K562 (cell line): Measurements from ENCODE around the gene TM7SF3. TPM values are rescaled to one million over a fixed set of nuclear protein-coding genes. Genes with fewer than 3 reads are reported as not detected.

ENCODE experiments used
- FIP1L1 ChIP-seq: fragments of 200-400 bp; formaldehyde crosslinking; IDR thresholded peaks from 2 replicates; pipeline ENCODE4 v1.6.1; 2018; ENCODE audit warnings: mild to moderate bottlenecking, low read depth, low read length; ENCODE audit not compliant: poor library complexity, severe bottlenecking
- HEY1 ChIP-seq: fragments of 250-450 bp; sonication (Bioruptor Pico); IDR thresholded peaks from 2 replicates; pipeline ENCODE4 v1.5.0; 2020; ENCODE audit warnings: mild to moderate bottlenecking, moderate library complexity, borderline replicate concordance
- HIVEP1 ChIP-seq: fragments of 250-450 bp; sonication (Bioruptor Pico); IDR thresholded peaks from 2 replicates; pipeline ENCODE4 v1.4.0; 2020; ENCODE audit warnings: mild to moderate bottlenecking
- HMG20A ChIP-seq: fragments of 450-650 bp; formaldehyde crosslinking; conservative IDR thresholded peaks from 2 replicates; pipeline ENCODE4 v1.4.0; 2020; ENCODE audit warnings: mild to moderate bottlenecking, mixed read lengths
- HMGN3 ChIP-seq: IDR thresholded peaks from 2 replicates; pipeline ENCODE4 v1.6.1; 2011; ENCODE audit warnings: borderline replicate concordance, low read depth, mild to moderate bottlenecking, mixed read lengths, low read length; ENCODE audit not compliant: insufficient read length; ENCODE audit errors: extremely low read depth
- MYC ChIP-seq, 2 experiments: fragments of 250-450 bp in 1 of 2; sonication (Bioruptor Pico) in 1 of 2; IDR thresholded peaks; 2 replicates each; pipeline versions ENCODE4 v1.5.1 to v1.6.1; 2012 to 2021; ENCODE audit warnings: low read depth in 2 of 2, borderline replicate concordance in 1 of 2, improper control_type of control experiment in 1 of 2, low read length in 1 of 2, mild to moderate bottlenecking in 1 of 2, moderate library complexity in 1 of 2
- NELFE ChIP-seq: IDR thresholded peaks from 2 replicates; pipeline ENCODE4 v1.6.1; 2011; ENCODE audit warnings: mild to moderate bottlenecking; ENCODE audit not compliant: insufficient read depth, insufficient read length
- NR2C1 ChIP-seq, 2 experiments: fragments of 450-650 bp; IDR thresholded peaks; 2 replicates each; pipeline ENCODE4 v1.6.1; 2017; ENCODE audit warnings: mild to moderate bottlenecking in 2 of 2, antibody characterized with exemption in 1 of 2, inconsistent platforms in 1 of 2, missing compliant biosample characterization in 1 of 2, missing genetic modification characterization in 1 of 2
- OTX1 ChIP-seq: fragments of 450-650 bp; formaldehyde crosslinking; IDR thresholded peaks from 2 replicates; pipeline ENCODE4 v1.4.0; 2022; ENCODE audit warnings: mild to moderate bottlenecking
- POLR2B ChIP-seq: fragments of 450-650 bp; IDR thresholded peaks from 2 replicates; pipeline ENCODE4 v1.6.1; 2018; ENCODE audit warnings: low read depth; ENCODE audit not compliant: partially characterized antibody
- RAD21 ChIP-seq, 2 experiments: fragments of 250-450 bp in 1 of 2; fragments of 450-650 bp in 1 of 2; sonication (Bioruptor Pico) in 1 of 2; formaldehyde crosslinking in 1 of 2; IDR thresholded peaks in 1 of 2; conservative IDR thresholded peaks in 1 of 2; 2 replicates each; pipeline versions ENCODE4 v1.4.0 to v1.8.0; 2020 to 2022; ENCODE audit warnings: mild to moderate bottlenecking in 2 of 2, moderate library complexity in 1 of 2
- RBM17 ChIP-seq: fragments of 200-400 bp; formaldehyde crosslinking; IDR thresholded peaks from 2 replicates; pipeline ENCODE4 v1.6.1; 2017; ENCODE audit warnings: low read depth, mild to moderate bottlenecking, low read length, borderline replicate concordance
- RNF2 ChIP-seq: sonication (generic); IDR thresholded peaks from 2 replicates; pipeline ENCODE4 v1.6.1; 2016
- SAFB ChIP-seq: fragments of 200-400 bp; formaldehyde crosslinking; IDR thresholded peaks from 2 replicates; pipeline ENCODE4 v1.6.1; 2017; ENCODE audit warnings: low read depth, low read length, borderline replicate concordance
- SAFB2 ChIP-seq: fragments of 200-400 bp; formaldehyde crosslinking; IDR thresholded peaks from 2 replicates; pipeline ENCODE4 v1.6.1; 2018; ENCODE audit warnings: borderline replicate concordance, low read length, low read depth, moderate library complexity; ENCODE audit not compliant: severe bottlenecking
- SRSF9 ChIP-seq: fragments of 200-400 bp; formaldehyde crosslinking; IDR thresholded peaks from 2 replicates; pipeline ENCODE4 v1.6.1; 2017; ENCODE audit warnings: low read depth, low read length, borderline replicate concordance
- ZC3H11A ChIP-seq: IDR thresholded peaks from 2 replicates; pipeline ENCODE4 v1.6.1; 2012; ENCODE audit warnings: low read depth, low read length, improper control_type of control experiment
- ZKSCAN3 ChIP-seq: fragments of 250-450 bp; sonication (Bioruptor Pico); IDR thresholded peaks from 2 replicates; pipeline ENCODE4 v1.4.0; 2020
- ZNF224 ChIP-seq: sonication (generic); formaldehyde crosslinking; IDR thresholded peaks from 2 replicates; pipeline ENCODE4 v1.8.0; 2022; ENCODE audit warnings: mild to moderate bottlenecking, missing genetic modification reagents
- ZNF668 ChIP-seq: fragments of 250-450 bp; sonication (Bioruptor Pico); IDR thresholded peaks from 2 replicates; pipeline ENCODE4 v1.8.0; 2022; ENCODE audit warnings: mild to moderate bottlenecking, inconsistent platforms
- ZNF707 ChIP-seq: fragments of 250-450 bp; sonication (Bioruptor Pico); conservative IDR thresholded peaks from 2 replicates; pipeline ENCODE4 v1.8.0; 2022; ENCODE audit warnings: inconsistent platforms, mild to moderate bottlenecking, moderate library complexity
- polyA plus RNA-seq, 8 experiments: library from polyadenylated mRNA; depleted of rRNA in 4 of 8; stranded (reverse) in 5 of 8; unstranded in 3 of 8; fragments of >200 nt; fragmentation: Nextera tagmentation in 2 of 8; fragmentation: Illumina TruSeq in 1 of 8; extraction: Ambion mirVana in 2 of 8; extraction: Trizol in 1 of 8; gene quantifications; 2 replicates each; pipeline versions ENCODE4 v1.2.1 to v1.2.3, GENCODE V29; 2011 to 2014; ENCODE audit warnings: inconsistent platforms in 1 of 8, missing spikeins in 1 of 8
- total RNA-seq, 7 experiments: library from RNA; depleted of rRNA in 6 of 7; stranded (reverse); fragments of >200 nt in 6 of 7; fragmentation: Illumina TruSeq in 2 of 7; extraction: Trizol in 2 of 7; gene quantifications; 2 replicates each; pipeline versions ENCODE4 v1.2.1 to v1.2.3, GENCODE V29; 2011 to 2021; ENCODE audit warnings: low replicate concordance in 1 of 7
- TF ChIP-seq, protein P1 (sequence below): fragments of 250-450 bp; sonication (Bioruptor Pico); IDR thresholded peaks from 2 replicates; pipeline ENCODE4 v1.4.0; 2020; ENCODE audit warnings: mild to moderate bottlenecking, moderate library complexity
- TF ChIP-seq, protein P2 (sequence below): fragments of 250-450 bp; sonication (Bioruptor Pico); IDR thresholded peaks from 2 replicates; pipeline ENCODE4 v1.5.1; 2021; ENCODE audit warnings: mild to moderate bottlenecking

Gene TM7SF3
- total and polyA plus RNA-seq, 9 of the 15 experiments (the other 6 are each of a cell fraction or from before 2014, with no cell fraction given): 9.3 to 90.4 (median 24.8) TPM

DNA sequence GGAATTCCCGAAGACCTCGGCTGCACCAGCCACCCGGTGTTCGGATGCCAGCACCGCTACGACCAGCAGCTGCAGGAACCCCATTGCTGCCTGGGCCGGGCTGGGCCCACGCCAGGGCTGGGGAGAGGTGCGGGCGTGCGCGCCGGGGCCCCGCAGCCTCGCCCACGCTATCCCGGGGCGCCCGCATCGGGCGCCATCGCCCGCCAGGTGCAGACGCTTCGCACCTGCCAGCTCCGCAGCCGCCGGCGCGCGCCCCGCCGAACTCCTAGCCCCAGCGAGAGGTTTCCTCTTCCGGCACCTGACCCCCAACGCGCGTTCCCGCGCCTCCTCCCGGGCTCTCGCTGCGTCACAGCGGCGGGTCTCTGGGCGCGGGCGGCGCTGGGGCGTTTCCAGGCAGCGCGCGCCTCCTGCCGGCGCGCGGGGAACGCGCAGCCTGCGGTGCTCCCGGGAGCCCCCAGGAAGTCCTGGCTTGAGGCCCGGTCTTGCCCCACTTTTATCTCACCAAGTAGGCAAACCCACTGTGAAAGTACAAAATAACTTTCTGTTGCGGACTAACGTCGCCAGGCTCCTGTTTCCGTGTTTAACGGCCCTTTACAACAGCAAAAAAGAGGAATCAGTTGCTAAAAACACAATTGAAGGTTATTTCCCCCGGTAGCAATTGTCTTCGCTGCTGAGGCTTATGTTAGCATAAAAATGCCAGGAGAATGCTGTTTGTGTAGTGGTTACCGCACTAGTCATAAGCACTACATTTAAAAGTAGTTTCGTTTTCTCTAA, at the start of gene TM7SF3 (continued):
- TF ChIP-seq ZNF224 (CRISPR knock-in tag): no peak
- TF ChIP-seq NR2C1 (IDR thresholded peaks at IDR 0.05): no peak
- TF ChIP-seq NR2C1 (tag; IDR thresholded peaks at IDR 0.05): 0 out of 2 replicates have a peak, but pooled peaks have one; percentile 22
- peak; percentile 61 for TF ChIP-seq MYC (IDR thresholded peaks at IDR 0.05; ENCODE audit: low read depth, low read length)
- TF ChIP-seq MYC (CRISPR knock-in tag; IDR thresholded peaks at IDR 0.05; ENCODE audit: borderline replicate concordance, low read depth): no peak
- no peak for TF ChIP-seq HIVEP1 (CRISPR knock-in tag)
- no peak for TF ChIP-seq ZNF668 (CRISPR knock-in tag)
- TF ChIP-seq, protein P1, sequence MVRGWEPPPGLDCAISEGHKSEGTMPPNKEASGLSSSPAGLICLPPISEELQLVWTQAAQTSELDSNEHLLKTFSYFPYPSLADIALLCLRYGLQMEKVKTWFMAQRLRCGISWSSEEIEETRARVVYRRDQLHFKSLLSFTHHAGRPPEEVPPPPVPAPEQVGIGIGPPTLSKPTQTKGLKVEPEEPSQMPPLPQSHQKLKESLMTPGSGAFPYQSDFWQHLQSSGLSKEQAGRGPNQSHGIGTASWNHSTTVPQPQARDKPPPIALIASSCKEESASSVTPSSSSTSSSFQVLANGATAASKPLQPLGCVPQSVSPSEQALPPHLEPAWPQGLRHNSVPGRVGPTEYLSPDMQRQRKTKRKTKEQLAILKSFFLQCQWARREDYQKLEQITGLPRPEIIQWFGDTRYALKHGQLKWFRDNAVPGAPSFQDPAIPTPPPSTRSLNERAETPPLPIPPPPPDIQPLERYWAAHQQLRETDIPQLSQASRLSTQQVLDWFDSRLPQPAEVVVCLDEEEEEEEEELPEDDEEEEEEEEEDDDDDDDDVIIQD (CRISPR knock-in tag): no peak
- TF ChIP-seq RAD21 (CRISPR knock-in tag; conservative IDR thresholded peaks at IDR 0.05 in 1 of 2, IDR thresholded peaks at IDR 0.05 in 1 of 2): peak; percentile 94 to 95
- no peak for TF ChIP-seq SAFB
- TF ChIP-seq NELFE: no peak
- peak; percentile 74 for TF ChIP-seq FIP1L1
- peak; percentile 65; the same call in 1 of the 2 replicates for TF ChIP-seq RNF2
- TF ChIP-seq POLR2B: no peak
- TF ChIP-seq SRSF9: no peak
- TF ChIP-seq, protein P2, sequence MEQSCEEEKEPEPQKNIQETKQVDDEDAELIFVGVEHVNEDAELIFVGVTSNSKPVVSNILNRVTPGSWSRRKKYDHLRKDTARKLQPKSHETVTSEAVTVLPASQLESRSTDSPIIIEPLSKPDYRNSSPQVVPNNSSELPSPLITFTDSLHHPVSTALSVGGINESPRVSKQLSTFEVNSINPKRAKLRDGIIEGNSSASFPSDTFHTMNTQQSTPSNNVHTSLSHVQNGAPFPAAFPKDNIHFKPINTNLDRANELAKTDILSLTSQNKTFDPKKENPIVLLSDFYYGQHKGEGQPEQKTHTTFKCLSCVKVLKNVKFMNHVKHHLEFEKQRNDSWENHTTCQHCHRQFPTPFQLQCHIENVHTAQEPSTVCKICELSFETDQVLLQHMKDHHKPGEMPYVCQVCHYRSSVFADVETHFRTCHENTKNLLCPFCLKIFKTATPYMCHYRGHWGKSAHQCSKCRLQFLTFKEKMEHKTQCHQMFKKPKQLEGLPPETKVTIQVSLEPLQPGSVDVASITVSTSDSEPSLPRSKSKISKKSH (CRISPR knock-in tag): no peak
- no peak for TF ChIP-seq ZNF707 (CRISPR knock-in tag)
- TF ChIP-seq HMG20A (CRISPR knock-in tag): no peak
- TF ChIP-seq OTX1 (CRISPR knock-in tag): no peak
- TF ChIP-seq HMGN3: peak; percentile 96
- TF ChIP-seq RBM17: no peak
- TF ChIP-seq SAFB2: no peak
- no peak for TF ChIP-seq ZKSCAN3 (CRISPR knock-in tag)
- TF ChIP-seq ZC3H11A: no peak
- no peak for TF ChIP-seq HEY1 (CRISPR knock-in tag)
